ENCODE results near the gene PEA15. TPM values are rescaled to one million over a fixed set of nuclear protein-coding genes. Genes with fewer than 3 reads are reported as not detected.

Gene PEA15, protein sequence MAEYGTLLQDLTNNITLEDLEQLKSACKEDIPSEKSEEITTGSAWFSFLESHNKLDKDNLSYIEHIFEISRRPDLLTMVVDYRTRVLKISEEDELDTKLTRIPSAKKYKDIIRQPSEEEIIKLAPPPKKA
- total RNA-seq: 11.3 TPM

DNA sequence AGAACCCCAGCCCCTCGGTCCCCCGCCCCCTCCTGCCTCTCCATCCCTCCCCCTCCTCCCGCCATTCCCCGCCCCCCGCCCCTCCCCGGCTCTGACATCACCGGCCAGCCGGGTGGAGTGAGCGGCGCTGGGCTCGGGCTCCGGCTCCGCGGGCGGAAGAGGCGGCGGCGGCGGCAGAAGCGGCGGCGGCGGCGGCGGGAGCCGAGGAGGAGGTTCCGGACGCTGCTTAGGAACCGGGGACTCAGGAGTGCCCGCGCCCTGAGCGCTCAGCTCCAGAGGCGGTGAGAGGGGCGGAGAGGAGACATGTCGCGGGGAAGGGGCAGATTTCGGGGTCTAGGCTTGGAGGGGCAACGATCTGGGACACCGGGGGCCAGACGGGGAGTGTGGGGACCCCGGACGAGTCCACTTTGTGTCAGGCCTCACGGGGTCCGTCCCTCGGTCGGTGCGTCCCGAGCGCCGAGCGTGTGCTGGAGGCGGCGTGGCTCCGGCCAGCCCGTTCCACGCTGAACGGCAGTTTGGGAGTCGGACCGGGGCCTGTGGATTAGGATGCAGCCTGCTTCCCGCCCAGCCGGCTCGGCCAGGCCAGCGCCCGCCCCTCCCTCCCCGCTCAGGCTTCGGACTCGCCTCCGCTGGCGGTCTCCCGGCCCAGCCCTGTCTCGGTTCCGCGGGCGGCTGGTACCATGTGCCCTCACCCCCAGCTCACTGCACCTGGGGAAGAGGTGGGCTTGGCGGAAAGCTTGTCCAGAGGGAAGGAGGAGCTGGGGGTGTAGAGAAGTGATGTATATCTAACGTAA is at the start of gene PEA15:
PEA15 (plus strand) TSS at position 143 of the 794 bp plus-strand sequence. CDS start 6,161 bp downstream, outside the sequence.
- ATAC-seq (peak; percentile 90), DNase-seq (ENCODE audit: low spot score) (peak; percentile 72)

DNA sequence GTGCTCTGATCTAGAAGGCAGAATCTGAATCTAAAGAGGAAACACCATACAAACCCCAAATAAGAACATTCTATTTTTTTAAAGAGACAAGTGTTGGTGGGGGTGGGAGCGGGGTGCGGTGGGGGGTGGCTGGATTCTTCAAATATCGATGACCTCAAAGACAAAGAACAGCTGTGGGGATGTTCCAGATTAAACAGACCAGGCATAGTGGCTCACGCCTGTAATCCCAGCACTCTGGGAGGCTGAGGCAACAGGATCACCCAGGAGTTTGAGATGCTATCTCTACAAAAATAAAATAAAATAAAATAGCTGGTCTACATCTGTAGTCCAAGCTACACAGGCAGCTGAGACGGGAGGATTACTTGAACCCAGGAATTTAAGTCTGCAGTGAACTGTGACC is 48.8 kb upstream of the PEA15 start:
- DNase-seq (ENCODE audit: low spot score) (no peak), ATAC-seq (no peak)

DNA sequence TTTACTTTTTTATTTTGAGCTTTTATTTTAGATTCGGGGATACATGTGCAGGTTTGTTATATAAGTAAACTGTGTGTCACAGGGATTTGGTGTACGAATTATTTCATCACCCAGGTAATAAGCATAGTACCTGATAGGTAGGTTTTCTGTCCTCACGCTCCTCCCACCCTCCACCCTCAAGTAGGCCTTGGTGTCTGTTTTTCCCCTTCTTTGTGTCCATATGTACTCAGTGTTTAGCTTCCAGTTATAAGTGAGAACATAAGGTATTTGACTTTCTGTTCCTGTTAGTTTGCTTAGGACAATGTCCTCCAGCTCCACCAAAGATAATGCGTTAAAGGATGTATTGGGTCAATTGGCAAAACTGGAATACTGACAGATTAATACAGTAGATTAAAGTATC is 48.0 kb upstream of the PEA15 start:
- ATAC-seq (no peak), DNase-seq (ENCODE audit: low spot score) (no peak)

DNA sequence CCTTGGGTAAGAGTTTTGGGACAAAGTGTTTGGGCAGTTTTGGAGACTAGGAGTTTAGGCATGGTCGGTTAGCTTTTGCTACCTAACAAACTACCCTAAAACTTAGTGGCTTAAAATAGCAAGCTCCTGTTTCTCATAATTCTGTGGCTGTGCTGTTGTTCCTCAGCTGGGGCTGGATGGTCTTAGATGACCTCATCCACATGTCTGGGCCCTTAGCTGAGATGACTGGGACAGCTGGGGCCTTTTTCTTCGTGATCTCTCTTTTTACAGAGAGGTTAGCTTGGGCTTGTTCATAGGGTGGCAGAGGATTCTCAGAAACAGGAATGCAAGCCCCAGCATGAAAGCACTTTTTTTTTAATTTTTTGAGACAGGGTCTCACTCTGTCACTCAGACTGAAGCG is 47.2 kb upstream of the PEA15 start:
- ATAC-seq (no peak), DNase-seq (ENCODE audit: low spot score) (no peak)

DNA sequence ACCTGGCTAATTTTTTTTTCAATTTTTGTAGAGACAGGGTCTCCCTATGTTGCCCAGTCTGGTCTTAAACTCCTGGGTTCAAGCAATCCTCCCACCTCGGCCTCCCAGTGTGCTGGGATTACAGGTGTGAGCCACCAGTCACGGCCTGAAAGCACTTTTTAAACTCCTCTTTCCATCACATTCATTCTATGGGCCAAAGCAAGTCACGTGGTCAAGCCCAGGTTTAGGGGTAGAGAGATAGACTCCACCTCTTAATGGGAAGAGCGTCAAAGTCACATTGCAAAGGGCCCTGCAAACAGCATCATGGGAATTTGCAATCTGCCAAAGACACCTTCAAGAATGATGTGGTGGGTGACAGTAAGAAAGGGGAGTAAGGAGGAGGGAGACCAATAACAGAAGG is 46.6 kb upstream of the PEA15 start:
- DNase-seq (ENCODE audit: low spot score): no peak
- no peak for ATAC-seq

DNA sequence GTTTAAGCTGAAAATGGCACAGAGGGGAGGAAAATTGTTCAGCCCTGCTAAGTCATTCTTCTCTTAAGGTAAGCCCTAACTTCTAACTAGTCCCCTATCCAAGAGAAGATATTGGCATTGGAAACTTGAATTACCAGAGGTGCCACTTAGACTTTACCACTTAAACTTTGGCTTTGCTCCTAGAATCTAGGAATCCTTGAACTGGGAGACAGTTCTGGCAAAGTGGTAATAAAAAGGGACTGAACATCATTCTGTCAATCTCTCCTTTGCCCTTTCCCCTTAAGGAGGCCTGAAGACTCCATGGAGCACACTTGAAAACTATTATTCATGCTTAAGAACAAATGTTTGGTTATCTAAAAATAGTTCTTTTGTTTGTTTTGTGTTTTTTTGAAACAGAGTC is 45.3 kb upstream of the PEA15 start:
- DNase-seq (ENCODE audit: low spot score): no peak
- ATAC-seq: no peak

DNA sequence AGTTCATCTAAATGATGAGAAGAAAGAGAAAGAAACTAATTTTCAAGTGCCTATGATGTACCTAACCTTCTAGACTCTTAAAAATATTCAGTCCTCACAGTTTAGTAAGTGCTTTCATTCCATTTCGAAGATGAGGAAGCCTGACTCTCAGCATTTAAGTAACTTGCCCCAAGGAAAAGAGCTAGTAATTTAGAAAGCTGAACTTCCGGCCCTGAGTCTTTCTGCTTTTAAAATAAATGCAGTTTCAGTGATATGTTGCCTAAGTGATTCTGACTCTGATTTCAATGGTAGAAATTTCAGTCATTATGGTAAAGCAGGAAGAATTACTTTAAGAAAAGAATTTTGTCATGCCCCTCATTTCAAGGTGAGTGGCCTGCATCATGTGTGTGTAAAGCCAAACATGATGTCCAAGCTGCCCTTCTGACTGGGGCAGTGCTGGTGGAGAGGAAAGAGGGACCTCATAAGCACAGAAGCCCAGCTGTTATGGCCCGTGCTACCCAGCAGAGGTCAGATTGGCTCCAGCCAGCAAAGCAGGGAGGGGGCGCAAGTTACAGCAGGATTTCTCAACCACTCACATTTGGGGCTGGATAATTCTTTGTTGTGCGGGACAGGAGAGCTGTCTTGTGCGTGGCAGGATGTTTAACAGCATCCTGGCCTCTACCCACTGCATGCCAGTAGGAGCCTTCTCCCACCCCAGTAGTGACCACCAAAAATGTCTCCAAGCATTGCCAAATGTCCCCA is 43.0 kb upstream of the PEA15 start:
- DNase-seq (ENCODE audit: low spot score) (no peak), ATAC-seq (peak; percentile 52)

DNA sequence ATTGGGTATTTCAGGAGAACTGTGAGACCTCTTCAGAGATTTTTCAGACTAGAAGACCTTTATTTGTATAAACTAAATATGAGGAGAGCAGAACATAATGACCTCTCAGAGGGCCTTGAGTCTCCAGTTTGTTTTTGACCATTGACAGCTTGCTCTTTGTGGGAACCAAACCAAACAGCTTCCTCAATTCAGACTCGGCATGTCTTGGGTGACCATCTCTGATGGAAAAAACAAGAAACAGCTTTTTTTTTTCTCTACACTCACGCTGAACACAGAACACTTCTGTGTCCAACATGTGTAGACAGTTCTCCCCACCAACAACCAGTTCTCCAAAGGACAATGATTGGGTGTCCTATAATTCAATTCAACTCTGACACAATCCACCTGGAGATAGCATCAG is 42.3 kb upstream of the PEA15 start:
- ATAC-seq (no peak), DNase-seq (ENCODE audit: low spot score) (no peak)

DNA sequence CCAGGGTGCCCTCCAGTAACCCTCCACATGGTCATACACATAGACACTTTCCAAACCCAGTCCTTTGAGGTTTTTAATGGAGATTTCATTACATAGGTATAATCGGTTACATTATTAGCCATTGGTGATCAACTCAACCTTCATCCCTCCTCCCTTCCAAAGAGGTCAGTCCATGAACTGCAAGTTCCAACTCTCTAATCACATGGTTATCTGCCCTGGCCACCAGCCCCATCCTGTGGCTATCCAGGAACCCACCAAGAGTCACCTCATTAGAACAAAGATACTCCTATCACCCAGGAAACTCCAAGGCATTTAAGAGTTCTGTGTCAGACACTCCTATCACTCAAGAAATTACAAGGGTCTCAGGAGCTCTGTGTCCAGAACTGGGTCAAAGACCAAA is 41.6 kb upstream of the PEA15 start:
- DNase-seq (ENCODE audit: low spot score) (no peak), ATAC-seq (peak; percentile 67)

DNA sequence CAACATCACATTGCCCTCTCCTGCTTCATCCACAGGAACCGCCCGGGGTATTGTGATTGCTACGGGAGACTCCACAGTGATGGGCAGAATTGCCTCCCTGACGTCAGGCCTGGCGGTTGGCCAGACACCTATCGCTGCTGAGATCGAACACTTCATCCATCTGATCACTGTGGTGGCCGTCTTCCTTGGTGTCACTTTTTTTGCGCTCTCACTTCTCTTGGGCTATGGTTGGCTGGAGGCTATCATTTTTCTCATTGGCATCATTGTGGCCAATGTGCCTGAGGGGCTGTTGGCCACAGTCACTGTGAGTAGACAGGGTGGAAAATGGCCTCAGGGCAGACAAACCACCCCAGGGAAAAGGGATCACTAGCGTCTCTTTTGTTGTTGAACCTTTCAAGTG is 41.1 kb upstream of the PEA15 start:
- DNase-seq (ENCODE audit: low spot score): no peak
- ATAC-seq: no peak

DNA sequence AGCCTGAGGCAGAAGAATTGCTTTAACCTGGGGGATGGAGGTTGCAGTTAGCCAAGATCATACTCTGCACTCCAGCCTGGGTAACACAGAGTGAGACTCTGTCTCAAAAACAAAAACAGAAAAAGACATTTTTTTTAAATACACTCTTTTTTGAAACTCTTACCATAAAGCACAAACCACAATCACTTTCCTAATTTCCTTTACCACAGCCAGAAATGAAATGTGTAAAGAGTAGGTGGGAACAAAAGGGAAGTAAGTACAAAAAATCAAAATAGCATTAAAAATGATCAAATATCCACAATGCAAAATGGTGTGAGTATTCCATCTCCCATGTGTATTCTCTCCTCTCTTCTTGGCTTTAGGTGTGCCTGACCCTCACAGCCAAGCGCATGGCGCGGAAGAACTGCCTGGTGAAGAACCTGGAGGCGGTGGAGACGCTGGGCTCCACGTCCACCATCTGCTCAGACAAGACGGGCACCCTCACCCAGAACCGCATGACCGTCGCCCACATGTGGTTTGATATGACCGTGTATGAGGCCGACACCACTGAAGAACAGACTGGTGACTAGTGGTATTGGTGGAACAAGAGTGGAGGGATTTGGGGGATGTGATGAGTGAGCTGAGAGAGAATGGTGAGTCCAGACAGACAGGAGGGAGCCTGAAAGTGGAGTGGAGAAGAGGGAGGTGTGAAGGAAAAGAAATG is 38.9 kb upstream of the PEA15 start:
- ATAC-seq (no peak), DNase-seq (ENCODE audit: low spot score) (no peak)

DNA sequence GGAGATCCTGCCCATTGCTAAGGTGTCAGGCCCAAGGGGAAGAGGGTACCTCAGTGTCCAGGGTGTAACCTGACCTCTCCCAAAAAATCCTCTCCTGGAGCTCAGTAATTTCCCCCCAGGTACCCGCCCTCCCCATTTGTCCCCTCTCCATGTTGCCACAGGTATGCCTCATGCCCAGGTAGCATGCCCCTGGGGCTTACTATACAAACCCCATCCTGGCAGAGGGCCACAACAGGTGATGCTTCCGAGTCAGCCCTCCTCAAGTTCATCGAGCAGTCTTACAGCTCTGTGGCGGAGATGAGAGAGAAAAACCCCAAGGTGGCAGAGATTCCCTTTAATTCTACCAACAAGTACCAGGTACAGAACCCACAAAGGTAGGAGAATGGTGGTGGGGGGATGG is 38.1 kb upstream of the PEA15 start:
- ATAC-seq (no peak), DNase-seq (ENCODE audit: low spot score) (no peak)

DNA sequence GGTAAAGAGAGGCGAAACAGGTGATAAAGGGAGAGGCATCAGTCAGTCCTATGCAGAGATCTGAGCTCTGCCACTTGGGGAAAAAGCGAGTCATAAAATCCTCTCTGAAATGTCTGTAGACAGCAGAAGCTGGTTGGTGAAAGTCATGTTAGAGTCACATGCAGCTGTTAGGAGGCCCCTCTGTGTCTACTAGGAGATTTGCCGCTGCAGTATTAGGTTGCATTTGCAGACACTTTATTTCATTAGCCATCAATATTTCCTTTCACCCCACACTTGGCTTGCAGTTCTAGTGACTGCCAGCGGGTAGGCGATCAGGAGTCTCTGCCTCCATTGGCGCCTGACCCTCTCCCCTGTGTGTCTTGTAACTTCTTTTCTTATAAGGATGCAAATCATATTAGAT is 37.6 kb upstream of the PEA15 start:
- ATAC-seq (no peak), DNase-seq (ENCODE audit: low spot score) (no peak)

DNA sequence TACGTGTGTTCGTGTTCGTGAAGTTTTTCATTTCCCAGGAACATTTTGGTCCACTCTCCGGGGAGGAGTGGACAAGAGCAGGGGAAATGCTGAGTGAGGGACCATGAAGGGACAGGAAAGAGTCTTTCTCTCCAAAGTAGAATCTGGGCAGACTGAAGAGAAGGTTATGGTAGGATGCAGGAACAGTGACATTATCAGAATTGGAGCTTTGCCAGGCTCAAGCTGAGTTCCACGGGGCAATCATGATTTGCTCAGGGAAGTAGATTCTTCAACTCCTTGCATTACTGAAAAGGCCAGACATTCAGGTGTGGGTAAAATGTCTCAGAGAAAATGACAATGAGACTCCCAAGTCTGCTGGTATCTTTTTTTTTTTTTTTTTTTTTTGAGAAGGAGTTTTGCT is 37.2 kb upstream of the PEA15 start:
- ATAC-seq: no peak
- DNase-seq (ENCODE audit: low spot score): no peak

DNA sequence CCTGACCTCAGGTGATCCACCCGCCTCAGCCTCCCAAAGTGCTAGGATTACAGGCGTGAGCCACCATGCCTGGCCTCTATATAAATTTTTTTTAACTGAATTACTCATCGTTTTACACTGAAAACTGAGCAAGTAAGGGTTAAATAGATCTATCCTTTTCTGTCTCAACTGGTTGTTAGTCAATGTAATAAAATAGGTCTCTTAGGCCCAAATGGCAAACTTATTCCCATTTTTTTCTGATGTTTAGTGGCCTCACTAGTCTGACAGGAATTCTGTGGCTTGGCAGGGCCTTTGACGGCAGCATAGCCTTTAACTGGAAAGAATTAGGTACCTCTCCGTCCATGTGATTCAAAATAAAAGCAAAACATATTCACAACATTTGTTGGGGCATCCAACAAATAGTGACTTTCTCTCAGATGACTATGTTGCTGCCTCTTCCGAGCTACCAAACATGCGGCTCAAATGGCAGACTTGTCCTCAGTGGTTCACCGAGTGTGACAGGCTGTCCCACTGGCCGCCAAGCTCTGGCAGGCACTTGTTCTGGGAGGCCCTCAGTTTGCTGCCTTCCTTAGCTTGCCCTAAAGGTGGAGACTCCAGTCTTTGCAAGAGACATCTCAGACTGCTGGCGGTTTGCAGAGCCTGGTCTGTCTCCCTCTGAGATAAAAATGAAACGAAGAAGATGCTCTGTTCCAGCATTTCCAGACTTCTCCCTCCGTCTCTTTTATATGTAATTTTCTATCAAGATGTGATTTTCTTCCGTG is 36.4 kb upstream of the PEA15 start:
- DNase-seq (ENCODE audit: low spot score): no peak
- no peak for ATAC-seq

DNA sequence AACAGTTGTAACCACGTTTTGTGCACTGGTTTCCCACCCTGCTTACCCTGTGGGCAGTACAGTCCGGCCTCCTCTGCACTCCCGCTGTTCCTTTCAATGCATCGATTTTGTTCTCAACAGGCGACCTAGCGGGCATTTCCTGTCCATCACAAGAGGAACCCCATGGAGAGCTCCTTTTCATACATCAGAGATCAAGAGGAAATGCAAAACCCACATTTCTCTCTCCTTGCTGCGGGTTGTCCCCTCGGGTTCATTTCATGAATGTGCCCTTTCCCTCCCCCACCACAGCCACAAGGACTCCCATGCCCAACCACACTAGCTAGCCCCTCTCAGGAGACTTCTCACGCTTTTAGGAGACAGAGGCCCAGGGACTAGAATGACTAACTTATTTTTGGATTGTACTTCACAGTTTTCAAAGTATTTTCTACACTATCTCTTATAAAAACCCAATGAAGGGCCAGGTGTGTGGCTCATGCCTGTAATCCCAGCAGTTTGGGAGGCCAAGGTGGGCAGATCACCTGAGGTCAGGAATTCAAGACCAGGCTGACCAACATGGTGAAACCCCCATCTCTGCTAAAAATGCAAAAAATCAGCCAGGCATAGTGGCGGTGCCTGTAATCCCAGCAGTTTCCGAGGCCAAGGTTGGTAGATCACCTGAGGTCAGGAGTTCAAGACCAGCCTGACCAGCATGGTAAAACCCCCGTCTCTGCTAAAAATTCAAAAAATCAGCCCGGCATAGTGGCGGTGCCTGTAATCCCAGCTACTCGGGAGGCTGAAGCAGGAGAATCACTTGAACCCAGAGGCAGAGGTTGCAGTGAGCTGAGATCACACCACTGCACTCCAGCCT is 35.4 kb upstream of the PEA15 start:
- no peak for ATAC-seq
- no peak for DNase-seq (ENCODE audit: low spot score)

DNA sequence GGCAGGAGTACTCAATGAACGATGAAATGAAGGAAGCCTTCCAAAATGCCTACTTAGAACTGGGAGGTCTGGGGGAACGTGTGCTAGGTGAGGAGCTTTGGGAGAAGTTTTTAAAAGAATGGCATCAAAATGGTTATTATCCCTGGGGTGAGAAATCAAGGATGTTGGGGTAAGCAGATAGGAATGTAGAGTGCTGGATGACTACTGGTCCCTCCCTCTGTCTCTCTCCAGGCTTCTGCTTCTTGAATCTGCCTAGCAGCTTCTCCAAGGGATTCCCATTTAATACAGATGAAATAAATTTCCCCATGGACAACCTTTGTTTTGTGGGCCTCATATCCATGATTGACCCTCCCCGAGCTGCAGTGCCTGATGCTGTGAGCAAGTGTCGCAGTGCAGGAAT is 33.8 kb upstream of the PEA15 start:
- ATAC-seq (no peak), DNase-seq (ENCODE audit: low spot score) (no peak)

DNA sequence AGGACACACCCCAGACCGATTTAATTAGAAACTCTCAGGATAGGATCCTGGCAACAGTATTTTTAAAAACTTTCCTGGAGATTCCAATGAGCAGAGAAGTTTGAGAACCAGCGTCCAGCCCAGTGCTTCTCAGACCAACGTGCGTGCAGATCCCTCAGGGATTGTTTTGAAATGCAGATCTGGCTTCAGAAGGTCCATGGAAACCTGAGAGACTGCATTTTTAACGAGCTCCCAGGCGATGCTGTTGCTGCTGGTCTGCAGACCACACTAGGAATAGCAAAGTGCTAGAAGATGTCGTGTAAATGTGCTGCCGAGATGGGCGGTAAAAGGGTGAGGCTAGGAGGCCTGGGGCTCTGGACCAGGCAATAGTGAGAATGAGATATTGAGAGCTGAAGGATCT is 33.2 kb upstream of the PEA15 start:
- no peak for DNase-seq (ENCODE audit: low spot score)
- no peak for ATAC-seq

DNA sequence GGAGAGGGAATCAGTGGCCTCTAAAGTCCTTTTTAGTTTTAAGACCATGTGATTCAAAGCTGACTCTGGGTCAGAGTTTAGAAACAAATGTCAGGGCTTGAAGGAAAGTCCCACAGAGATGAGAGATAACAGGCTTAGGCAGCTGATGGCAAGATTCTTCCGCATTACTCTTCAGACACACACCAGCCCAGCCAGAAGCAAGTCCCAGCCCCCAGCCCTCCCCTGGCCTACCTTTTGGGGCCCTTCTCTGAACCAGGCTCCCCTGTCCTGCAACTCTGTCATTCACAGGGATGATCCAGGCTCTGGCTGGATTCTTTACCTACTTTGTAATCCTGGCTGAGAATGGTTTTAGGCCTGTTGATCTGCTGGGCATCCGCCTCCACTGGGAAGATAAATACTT is 28.0 kb upstream of the PEA15 start:
- no peak for DNase-seq (ENCODE audit: low spot score)
- ATAC-seq: no peak

DNA sequence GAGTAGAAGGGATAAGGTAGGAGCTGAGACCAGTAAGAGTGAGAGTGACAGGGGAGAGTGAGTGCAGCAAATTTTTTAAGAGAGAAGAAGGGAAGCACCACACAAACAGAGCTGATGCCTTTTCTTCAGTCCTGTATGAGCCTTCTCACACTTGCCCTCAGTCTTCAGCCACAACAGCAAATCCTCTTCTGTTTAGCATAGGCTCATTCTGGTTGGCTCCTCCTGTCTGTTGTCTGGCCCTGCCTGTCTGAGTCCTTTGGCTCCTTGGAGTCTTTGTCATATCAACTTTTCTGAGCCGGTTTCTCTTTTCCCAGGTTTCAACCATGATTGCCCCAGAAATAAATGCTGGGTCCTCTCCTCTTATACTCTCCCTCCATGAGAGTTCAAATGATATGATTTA is 27.5 kb upstream of the PEA15 start:
- DNase-seq (ENCODE audit: low spot score) (no peak), ATAC-seq (no peak)
